Measurements from ENCODE around the gene CLSTN3. TPM values are rescaled to one million over a fixed set of nuclear protein-coding genes. Genes with fewer than 3 reads are reported as not detected.
A peak's percentile ranks its signal among the peaks of the same experiment; 100 is the strongest.

The CLSTN3 gene
- total RNA-seq, 1 donor from 2014 or later: 132 TPM

GRCh38 chr12:7107636-7108002 lies 22.6 kb upstream of the CLSTN3 start:
- no peaks in the 10 kb centered on the region for H3K9me3 ChIP-seq
- intact Hi-C loops (cut with DNase I): loop anchor here (2.0 to 5.0 kb wide), 3 partner anchors 89 to 235 kb away; partner anchors contain the start of genes EMG1, LPCAT3, PHB2 and SPSB2
- H3K27ac ChIP-seq: peak overlapping the region; percentile 91 to 93
- no peak for TF ChIP-seq CTCF (IDR thresholded peaks at IDR 0.05)
- H3K4me1 ChIP-seq: peaks cover 3 to 13% of the 10 kb centered on the region in 2 donors
- H3K36me3 ChIP-seq: peaks cover 0 to 9% of the 10 kb centered on the region in 2 donors
- no peak for DNase-seq (ENCODE audit: low spot score in 2 of 2)
- no peaks in the 10 kb centered on the region for H3K27me3 ChIP-seq
- H3K4me3 ChIP-seq: peak overlapping the region; percentile 59 to 81

GRCh38 chr12:7108003-7108795 lies 22.0 kb upstream of the CLSTN3 start:
- Histone ChIP-seq H3K27me3 (no peaks in the 10 kb centered on the region), H3K27ac (peak overlapping the region; percentile 91 to 93), H3K36me3 (peaks cover 0 to 9% of the 10 kb centered on the region in 2 donors), H3K4me1 (peaks cover 3 to 13% of the 10 kb centered on the region in 2 donors), H3K9me3 (no peaks in the 10 kb centered on the region), H3K4me3 (peak overlapping the region; percentile 59 to 81)
- intact Hi-C loops (cut with DNase I): loop anchor here (2.0 to 5.0 kb wide), 3 partner anchors 89 to 236 kb away; partner anchors contain the start of genes EMG1, LPCAT3, PHB2 and SPSB2
- DNase-seq (ENCODE audit: low spot score in 2 of 2): peak; percentile 45 to 86
- TF ChIP-seq CTCF (IDR thresholded peaks at IDR 0.05): no peak

GRCh38 chr12:7108796-7109571 lies 21.2 kb upstream of the CLSTN3 start, which contains the start of gene C1RL:
C1RL (minus strand) TSS chr12:7109214; CDS start chr12:7109180, 34 bp downstream.
- Histone ChIP-seq H3K27ac (peak within 1 kb of the TSS; percentile 91 to 93), H3K4me1 (peaks cover 3 to 13% of the 10 kb centered on the region in 2 donors), H3K36me3 (peaks cover 0 to 5% of the 10 kb centered on the region in 2 donors), H3K9me3 (no peaks in the 10 kb centered on the region), H3K27me3 (no peaks in the 10 kb centered on the region), H3K4me3 (peak within 1 kb of the TSS; percentile 59 to 81)
- intact Hi-C loops (cut with DNase I): loop anchor here (1.0 to 5.0 kb wide), 6 partner anchors 17 to 237 kb away; partner anchors contain the start of genes C1R, C1S, EMG1 and LPCAT3
- peak; percentile 73 to 97 for DNase-seq (ENCODE audit: low spot score in 2 of 2)
- peak; percentile 95 to 100 (median 96) for TF ChIP-seq CTCF (IDR thresholded peaks at IDR 0.05)

GRCh38 chr12:7109572-7109920 lies 20.6 kb upstream of the CLSTN3 start:
- Histone ChIP-seq H3K27me3 (no peaks in the 10 kb centered on the region), H3K36me3 (no peaks in the 10 kb centered on the region), H3K4me3 (peak overlapping the region in 1 of 2 donors; percentile 81), H3K4me1 (peaks cover 3 to 13% of the 10 kb centered on the region in 2 donors), H3K9me3 (no peaks in the 10 kb centered on the region), H3K27ac (peak overlapping the region; percentile 91 to 93)
- DNase-seq (ENCODE audit: low spot score in 2 of 2): no peak
- TF ChIP-seq CTCF (IDR thresholded peaks at IDR 0.05): no peak
- intact Hi-C loops (cut with DNase I): loop anchor here (1.0 to 5.0 kb wide), 6 partner anchors 17 to 237 kb away; partner anchors contain the start of genes C1R, C1S, EMG1 and LPCAT3

- Histone ChIP-seq H3K4me3 (no peak overlapping the region), H3K36me3 (peaks cover 0 to 7% of the 10 kb centered on the region in 2 donors), H3K9me3 (no peaks in the 10 kb centered on the region), H3K27ac (no peak overlapping the region), H3K27me3 (no peaks in the 10 kb centered on the region), H3K4me1 (peaks cover 3 to 13% of the 10 kb centered on the region in 2 donors)
- DNase-seq (ENCODE audit: low spot score in 2 of 2): no peak
- intact Hi-C loops (cut with DNase I): no loop called here
- no peak for TF ChIP-seq CTCF (IDR thresholded peaks at IDR 0.05)
Observed at GRCh38 chr12:7110661-7111060, 19.5 kb upstream of the CLSTN3 start.

Data from ascending aorta (tissue), 2 donors.